Breast epithelium (tissue), 3 donors: ENCODE measurements around the gene PPFIA4.

Experiments used
- POLR2A ChIP-seq: fragments of 450-650 bp; IDR thresholded peaks from one replicate; pipeline ENCODE4 v1.6.1; 2016; ENCODE audit warnings: antibody characterized with exemption, mild to moderate bottlenecking, moderate library complexity
- POLR2AphosphoS5 ChIP-seq, 3 donors: sonication (generic); formaldehyde crosslinking; IDR thresholded peaks; one replicate each; pipeline ENCODE4 v1.6.1; 2017; ENCODE audit warnings: antibody characterized with exemption in 3 of 3
- TF ChIP-seq, protein P1 (sequence below), 3 donors: fragments of 450-650 bp; IDR thresholded peaks; one replicate each; pipeline ENCODE4 v1.5.1; 2016 to 2017; ENCODE audit warnings: antibody characterized with exemption in 3 of 3, mild to moderate bottlenecking in 3 of 3, moderate library complexity in 3 of 3

DNA sequence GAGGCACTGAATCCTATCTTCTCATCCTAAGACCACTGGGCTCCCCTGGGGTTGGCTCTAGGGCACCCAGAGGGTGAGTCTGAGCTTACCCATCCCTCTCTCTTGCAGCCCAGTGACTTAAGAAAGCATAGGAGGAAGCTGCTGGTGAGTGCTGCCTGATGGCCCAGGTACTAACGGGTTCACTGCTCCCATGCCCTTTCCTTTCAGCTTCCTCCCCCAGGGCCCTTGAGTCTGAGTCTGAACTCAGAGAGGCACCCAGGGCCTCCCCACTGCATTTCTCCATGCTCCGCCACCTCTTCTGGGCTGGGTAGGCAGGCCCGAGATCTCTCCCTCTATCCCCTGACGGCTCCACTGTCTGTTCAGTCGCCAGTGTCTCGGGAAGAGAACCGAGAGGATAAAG lies 29.7 kb downstream of the PPFIA4 start:
- TF ChIP-seq, protein P1, sequence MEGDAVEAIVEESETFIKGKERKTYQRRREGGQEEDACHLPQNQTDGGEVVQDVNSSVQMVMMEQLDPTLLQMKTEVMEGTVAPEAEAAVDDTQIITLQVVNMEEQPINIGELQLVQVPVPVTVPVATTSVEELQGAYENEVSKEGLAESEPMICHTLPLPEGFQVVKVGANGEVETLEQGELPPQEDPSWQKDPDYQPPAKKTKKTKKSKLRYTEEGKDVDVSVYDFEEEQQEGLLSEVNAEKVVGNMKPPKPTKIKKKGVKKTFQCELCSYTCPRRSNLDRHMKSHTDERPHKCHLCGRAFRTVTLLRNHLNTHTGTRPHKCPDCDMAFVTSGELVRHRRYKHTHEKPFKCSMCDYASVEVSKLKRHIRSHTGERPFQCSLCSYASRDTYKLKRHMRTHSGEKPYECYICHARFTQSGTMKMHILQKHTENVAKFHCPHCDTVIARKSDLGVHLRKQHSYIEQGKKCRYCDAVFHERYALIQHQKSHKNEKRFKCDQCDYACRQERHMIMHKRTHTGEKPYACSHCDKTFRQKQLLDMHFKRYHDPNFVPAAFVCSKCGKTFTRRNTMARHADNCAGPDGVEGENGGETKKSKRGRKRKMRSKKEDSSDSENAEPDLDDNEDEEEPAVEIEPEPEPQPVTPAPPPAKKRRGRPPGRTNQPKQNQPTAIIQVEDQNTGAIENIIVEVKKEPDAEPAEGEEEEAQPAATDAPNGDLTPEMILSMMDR (IDR thresholded peaks at IDR 0.05) = no peak
- TF ChIP-seq POLR2AphosphoS5 (IDR thresholded peaks at IDR 0.05) (no peak), POLR2A (no peak)
